AML-193 (cell line): ENCODE results near the gene RNF150.
"Not testable (repeated sequence)": the region's sequence is repeated elsewhere in the genome, so short reads cannot be mapped to it uniquely, and the experiment has no call there.

ENCODE experiments used
- DNase-seq, 2 experiments: peaks; one replicate each; lab custom pipeline; 2025; lab: John Stamatoyannopoulos, UW

RNF150 gene

GRCh38 chr4:141133146-141133998, at the start of gene RNF150:
Gene RNF150, minus strand, starts transcription at chr4:141133469.
- DNase-seq = peak; percentile 42 to 51

- no peak for DNase-seq
Measured at GRCh38 chr4:141180991-141181761, 47.9 kb upstream of the RNF150 start.

- no peak for DNase-seq
Measured at GRCh38 chr4:141179474-141180373, 46.5 kb upstream of the RNF150 start.

- DNase-seq = no peak
Measured at GRCh38 chr4:141177171-141177570, 43.9 kb upstream of the RNF150 start.

GRCh38 chr4:141174457-141174856, 41.2 kb upstream of the RNF150 start:
- DNase-seq = no peak

DNA sequence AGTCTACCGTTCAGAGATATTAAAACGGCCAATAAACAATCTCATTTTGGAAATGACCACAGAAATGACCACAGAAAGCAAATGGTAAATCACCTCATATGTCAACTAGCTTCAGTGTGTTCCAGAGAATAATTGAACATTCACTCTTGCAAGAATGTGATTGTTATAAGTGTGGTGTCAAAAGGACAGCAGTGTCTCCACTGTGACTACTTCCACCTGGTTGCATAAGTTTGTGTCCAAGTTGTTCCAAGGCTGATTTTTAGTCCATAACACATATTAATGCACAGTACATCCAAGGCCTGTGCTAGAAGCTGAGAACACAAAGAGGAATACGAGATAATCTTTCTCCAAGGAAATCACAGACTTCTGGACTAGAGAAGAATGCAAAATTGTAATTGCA, 37.4 kb upstream of the RNF150 start:
- no peak for DNase-seq

DNA sequence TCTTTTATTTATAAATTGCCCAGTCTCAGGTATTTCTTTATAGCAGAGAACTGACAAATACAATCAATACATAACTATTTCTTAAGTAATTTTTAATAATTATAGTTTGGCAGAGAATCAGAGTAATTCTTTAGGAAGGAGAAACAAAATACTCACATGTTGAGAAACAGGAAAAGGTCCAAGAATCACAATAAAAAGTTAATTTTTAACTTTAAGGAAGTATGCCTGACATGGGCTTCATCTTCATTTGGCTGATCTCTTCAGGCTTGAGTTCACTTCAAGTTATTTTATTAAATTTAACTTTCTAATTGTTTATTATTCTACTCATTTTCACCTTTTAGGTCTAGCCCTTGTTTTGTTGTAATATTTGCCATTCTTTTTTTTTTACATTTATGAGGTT, 36.1 kb upstream of the RNF150 start:
- no peak for DNase-seq

DNA sequence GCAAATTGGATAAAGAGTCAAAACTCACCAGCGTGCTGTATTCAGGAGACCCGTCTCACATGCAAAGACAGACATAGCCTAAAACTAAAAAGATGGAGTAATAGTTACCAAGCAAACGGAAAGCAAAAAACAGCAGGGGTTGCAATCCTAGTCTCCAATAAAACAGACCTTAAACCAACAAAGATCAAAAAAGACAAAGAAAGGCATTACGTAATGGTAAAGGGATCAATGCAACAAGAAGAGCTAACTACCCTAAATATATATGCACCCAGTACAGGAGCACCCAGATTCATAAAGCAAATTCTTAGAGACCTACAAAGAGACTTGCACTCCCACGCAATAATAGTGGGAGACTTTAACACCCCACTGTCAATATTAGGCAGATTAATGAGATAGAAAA, 31.7 kb upstream of the RNF150 start:
- not testable (repeated sequence) for DNase-seq

DNA sequence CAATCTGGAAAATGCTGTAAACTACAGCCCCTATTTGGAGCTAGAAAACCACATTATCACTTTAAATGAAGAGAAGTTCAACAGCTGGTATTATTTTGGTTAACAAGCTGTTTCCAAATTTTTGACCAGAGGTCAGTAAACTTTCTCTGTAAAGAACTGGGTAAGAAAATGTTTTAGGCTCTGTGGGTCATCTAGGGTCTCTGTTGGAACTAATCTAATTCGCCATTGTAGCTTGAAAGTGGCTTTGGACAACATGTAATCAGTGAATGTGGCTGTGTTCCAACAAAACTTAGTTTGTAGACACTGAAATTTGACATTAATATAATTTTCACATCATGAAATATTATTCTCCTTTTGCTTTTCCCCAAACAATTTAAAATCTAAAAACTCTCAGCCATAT, 25.8 kb upstream of the RNF150 start:
- DNase-seq = no peak

GRCh38 chr4:141158219-141158618, 24.9 kb upstream of the RNF150 start:
- DNase-seq = peak in 1 of 2 experiments; percentile 25

DNA sequence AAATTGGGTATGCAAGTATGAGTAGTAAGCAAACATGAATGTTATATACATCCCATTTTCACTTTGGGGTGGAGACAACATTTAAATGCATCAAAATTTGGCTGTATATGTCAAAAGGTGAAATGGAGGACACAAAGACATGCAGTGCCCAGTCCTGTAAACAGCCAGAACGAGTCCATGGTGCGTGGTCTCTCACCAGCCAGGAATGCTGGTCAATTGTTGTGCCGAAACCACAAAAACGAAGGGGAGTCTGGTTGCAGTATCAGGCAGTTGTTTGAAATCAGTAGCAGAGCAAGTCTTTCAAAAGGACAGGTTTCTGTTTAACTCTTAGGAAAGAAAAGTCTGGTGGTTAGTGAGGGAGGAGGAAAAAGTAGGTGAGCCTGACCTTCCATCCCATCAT, 22.3 kb upstream of the RNF150 start:
- no peak for DNase-seq

- no peak for DNase-seq
Measured at GRCh38 chr4:141154725-141155124, 21.5 kb upstream of the RNF150 start.

- DNase-seq = no peak
Measured at GRCh38 chr4:141153751-141154510, 20.7 kb upstream of the RNF150 start.

GRCh38 chr4:141144207-141144606, 10.9 kb upstream of the RNF150 start:
- no peak for DNase-seq

DNA sequence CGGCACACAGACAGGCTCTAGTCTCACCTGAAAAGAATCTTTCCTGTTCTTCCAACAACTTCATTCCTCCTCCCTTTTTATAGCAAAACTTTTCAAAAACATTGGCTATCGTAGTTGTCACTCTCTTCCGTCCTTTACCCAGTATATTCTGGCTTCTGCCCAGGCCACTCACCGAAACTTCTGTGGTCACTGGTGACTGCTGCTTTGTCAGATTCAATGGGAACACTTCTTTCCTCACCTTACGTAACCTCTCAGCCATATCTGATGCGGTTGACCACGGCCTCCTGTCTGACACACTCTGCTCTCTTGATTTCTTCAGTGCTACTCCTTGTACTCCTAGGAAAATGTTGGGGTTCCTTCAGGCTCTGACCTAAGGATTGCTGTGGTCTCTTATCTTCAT, 9.2 kb upstream of the RNF150 start:
- peak; percentile 58 to 67 for DNase-seq

DNA sequence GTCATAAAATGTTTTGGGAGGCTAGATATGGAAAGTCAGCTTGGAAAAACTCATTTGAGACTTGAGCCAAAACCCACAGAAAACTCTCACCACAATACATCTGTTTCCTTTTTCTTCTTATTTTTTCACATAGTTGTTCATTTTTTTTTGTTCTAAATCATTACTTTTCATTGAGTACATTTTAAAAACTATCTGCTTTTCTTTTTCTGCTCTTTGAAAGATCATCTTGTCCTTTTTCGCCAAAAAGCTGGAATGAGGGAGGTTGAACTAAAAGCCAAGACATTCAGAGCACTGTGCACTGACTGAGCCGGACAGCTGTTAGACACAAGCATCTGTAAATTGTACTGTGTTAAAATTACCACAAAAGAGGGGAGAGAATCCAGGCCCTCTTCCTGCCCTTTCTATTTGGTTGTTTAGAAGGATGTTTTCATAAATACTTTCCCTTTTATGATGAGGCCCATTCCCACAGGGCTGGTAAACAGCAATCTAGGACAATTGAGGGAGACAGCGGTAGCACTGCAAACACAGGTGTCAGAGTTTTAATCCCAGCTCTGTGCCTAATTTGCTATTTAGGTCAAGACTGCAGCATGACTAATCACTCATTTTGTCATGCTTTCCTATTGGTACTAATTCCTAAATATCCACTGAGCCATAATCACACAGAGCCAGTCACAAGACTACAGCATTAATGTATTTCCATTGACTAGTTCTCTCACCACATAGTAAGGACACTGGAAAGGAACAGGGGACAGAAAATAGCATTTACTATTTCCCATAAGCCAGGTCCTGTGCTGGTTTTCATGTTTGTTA, 7.3 kb upstream of the RNF150 start:
- DNase-seq = no peak

DNA sequence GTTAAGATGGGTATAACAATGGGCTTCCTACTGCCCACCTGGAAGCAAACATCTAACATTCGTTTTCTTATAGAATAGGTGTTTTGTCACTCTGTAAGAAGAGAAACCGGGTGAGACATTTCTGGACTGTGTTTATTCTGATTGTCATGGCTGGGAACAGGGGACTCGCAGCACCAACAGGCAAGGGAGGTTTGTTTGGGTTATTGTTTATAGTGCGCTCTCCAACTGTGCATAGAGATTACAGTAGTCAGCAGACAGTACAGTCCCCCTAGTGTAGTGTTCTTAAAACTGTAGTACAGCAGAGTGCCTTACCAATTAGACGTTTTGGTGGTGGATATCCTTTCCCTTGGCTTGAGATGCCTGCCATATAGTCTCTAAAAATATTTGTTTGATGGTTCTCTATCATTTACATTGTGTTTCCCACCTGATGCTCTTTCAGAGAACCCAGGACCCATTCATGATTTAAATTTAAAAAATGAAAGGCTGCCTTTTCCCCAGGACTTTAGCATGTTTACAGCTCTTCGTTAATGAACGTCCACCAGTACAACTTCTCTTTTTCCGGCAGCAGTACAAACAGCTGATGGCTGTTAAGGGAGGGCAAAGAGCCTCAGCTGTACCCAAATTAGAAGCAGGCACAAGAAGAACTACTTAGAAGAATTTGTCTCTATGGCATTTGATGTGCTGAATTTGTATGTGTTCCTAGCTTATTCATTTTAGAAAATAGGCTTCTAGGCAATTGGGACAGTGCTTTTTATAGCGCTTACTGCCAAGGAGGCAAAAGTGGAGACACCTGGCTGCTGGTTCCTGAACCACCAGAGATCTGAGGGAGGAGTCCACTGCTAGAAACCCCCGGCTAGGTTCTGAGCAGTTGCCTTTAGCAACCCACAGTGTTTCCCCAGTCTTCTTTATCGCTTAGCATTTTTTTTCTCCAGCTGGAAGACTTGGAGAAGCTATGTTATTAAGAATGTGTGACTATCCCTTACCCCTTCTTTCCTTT, 1.0 kb upstream of the RNF150 start:
- no peak for DNase-seq

DNA sequence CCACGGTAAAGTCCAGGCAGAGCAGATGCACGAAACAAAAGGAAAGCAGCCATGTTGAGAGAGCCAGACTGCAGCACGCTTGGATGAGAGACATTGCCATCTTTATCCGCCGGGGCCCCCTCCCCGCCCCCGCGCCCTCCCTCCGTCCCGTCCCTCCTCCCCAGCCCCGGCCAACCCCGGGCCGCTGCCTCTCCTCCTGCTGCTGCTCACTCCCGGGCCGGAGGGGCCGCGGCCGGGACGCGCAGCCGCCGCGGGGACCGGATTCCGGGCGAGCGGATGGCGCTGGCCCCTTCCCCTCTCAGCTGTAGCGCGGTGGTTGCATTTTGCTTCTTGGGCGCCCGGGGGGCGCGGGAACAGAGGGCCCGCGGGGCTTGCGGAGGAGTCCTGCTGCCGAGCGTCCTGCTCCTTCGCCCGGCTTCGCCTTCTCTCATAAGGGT, 542 bp downstream of the RNF150 start:
- DNase-seq = no peak

DNA sequence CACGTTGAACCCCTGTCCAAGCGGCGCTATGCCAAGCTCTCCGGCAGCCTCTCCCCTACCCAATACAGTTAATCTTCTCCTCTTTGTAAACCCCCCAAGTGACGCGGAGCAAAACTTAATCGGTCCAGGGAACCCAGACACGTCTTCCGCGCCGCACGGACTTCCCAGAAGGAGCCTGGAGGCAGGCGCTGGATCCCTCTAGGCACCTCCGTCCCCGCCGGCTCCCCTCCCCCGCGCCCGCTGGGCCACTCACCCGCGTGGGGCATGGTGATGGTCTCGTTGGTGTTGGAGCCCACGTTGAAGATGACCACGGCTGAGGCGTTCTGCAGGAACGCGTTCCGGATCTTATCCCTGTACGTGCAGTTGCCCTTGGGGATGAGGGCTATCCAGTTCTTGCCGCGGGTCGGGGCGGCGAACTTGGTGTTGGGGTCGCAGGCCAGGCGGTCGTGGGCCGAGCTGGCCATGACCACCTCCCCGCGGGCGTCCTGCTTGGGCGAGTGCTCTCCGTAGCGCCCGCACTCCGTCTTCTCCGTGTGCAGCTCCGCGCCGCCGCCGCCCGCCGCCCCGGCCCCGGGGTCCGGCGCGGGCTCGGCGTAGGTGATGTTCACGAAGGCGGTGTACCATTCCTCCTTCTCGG, 1.1 kb downstream of the RNF150 start:
- DNase-seq = no peak
